ENCODE measurements around the gene TXNL4A. TPM values are rescaled to one million over a fixed set of nuclear protein-coding genes. Genes with fewer than 3 reads are reported as not detected.
A peak's percentile ranks its signal among the peaks of the same experiment; 100 is the strongest.

Gene TXNL4A
- total and polyA plus RNA-seq, 2 experiments from 2014 or later = 71.9 to 227 TPM

DNA sequence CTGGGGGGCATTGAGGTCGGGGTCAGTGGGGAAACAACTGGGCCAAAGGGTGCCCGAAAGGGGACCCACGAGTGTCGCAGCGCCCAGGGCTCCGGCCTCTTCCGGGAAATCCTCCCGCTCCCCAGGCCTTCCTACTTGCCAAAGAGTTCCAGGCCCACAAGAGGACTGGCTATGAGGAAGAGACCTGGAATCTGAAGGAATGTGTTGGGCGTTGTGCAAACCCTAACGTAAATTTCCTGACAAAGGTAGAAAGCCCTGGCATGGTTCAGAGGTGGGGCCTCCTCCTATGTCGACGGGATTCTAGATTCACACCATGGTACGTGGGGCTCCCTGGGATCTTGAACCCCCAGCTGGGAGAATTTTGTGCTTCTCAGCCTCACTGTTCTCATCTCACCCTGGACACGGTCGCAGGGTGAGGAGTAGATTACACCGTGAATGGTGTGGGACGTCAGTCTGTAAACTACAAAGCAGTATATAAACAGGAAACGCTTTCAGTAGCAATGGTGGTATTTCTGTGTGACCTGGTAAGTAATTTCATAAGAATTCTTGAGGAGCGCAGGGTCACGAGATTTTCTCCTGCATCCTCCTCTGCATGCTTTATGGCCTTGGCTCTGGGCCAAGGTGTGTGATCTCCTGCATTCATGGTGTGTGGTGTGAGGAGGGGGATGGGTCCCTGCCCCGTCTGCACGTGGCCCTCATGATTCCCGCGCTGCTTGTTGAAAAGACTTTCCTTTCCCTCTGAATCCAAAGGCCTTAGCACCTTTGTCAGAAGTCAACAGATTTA is 23.1 kb downstream of the TXNL4A start:
- Histone ChIP-seq H3K27ac (peak overlapping the region; percentile 96), H2AFZ (peak overlapping the region; percentile 3), H3K4me2 (peak overlapping the region; percentile 94), H4K20me1 (ENCODE audit: insufficient read depth, poor library complexity, severe bottlenecking) (peaks cover 6% of the 10 kb centered on the region), H3K36me3 (replicated peaks; ENCODE audit: insufficient read depth, low read depth) (no peaks in the 10 kb centered on the region), H3K4me1 (ENCODE audit: insufficient read depth) (peaks cover 12% of the 10 kb centered on the region), H3K9me2 (replicated peaks; ENCODE audit: insufficient read depth) (no peaks in the 10 kb centered on the region), H3K4me3 (peak overlapping the region; percentile 2), H3K27me3 (no peaks in the 10 kb centered on the region), H3K9me3 (ENCODE audit: low read depth) (no peaks in the 10 kb centered on the region), H3K79me2 (peaks cover 24% of the 10 kb centered on the region)
- no peak for TF ChIP-seq EZH2phosphoT487 (IDR thresholded peaks at IDR 0.05; ENCODE audit: low read depth, severe bottlenecking, unreplicated experiment)
- TF ChIP-seq EZH2 (IDR thresholded peaks at IDR 0.05; ENCODE audit: borderline replicate concordance) = no peak
- TF ChIP-seq CTCF (IDR thresholded peaks at IDR 0.05; ENCODE audit: poor library complexity) = no peak
- 22% methylated on average over 24 of the region's 24 CpGs for WGBS (ENCODE audit: low lambda C conversion rate, missing lambda C conversion rate)
- DNase-seq (ENCODE audit: low spot score) = peak; percentile 89

DNA sequence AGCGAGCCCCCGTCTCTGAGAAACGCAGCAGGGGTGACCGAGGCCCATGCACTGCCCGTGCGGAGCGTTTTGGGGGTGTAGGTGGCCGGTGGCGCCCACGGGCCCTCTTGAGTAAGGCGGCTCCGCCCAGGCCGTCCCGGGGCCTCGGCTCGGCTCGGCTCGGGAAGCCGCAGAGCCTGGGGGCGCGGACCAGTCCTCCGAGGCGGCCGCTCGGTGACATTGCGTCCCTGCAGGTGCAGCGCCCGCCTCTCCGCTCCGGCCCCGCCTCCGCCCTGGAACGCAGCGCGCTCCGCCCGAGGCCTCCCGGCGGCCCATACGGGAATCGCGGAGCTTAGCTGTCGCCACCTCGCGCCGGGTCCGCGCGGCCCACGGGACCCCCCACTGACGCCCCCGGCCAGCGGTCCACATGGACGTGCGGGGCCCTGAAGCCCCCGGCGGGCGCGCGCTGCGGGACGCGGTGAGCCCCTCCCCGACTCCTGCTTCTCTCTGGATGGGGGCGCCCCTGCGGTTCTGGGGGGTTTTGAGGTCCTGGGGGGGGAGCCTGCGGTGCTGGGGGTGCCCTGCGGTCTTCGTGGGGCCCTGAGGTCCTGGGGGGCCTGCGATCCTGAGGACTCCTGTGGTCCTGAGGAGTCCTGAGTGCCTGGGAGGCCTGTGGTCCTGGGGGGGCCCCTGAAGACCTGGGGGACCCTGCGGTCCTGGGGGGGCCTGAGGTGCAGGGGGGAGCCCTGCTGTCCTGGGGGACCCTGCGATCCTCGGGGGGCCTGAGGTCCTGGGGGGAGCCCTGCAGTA is 23.8 kb downstream of the TXNL4A start, which contains the start of gene HSBP1L1:
TSS of gene HSBP1L1 (plus strand) at position 314 of the 789 bp plus-strand sequence. CDS start at position 407, 93 bp downstream.
- Histone ChIP-seq H3K79me2 (peaks cover 24% of the 10 kb centered on the region), H4K20me1 (ENCODE audit: insufficient read depth, poor library complexity, severe bottlenecking) (peaks cover 6% of the 10 kb centered on the region), H3K9me2 (replicated peaks; ENCODE audit: insufficient read depth) (no peaks in the 10 kb centered on the region), H2AFZ (peak within 1 kb of the TSS; percentile 3), H3K27me3 (no peaks in the 10 kb centered on the region), H3K36me3 (replicated peaks; ENCODE audit: insufficient read depth, low read depth) (no peaks in the 10 kb centered on the region), H3K27ac (peak within 1 kb of the TSS; percentile 96), H3K9me3 (ENCODE audit: low read depth) (no peaks in the 10 kb centered on the region), H3K4me3 (peak within 1 kb of the TSS; percentile 55), H3K4me2 (peak within 1 kb of the TSS; percentile 94), H3K4me1 (ENCODE audit: insufficient read depth) (peaks cover 20% of the 10 kb centered on the region)
- DNase-seq (ENCODE audit: low spot score) = peak; percentile 92
- TF ChIP-seq EZH2phosphoT487 (IDR thresholded peaks at IDR 0.05; ENCODE audit: low read depth, severe bottlenecking, unreplicated experiment) (no peak), CTCF (IDR thresholded peaks at IDR 0.05; ENCODE audit: poor library complexity) (peak; percentile 34), EZH2 (IDR thresholded peaks at IDR 0.05; ENCODE audit: borderline replicate concordance) (no peak)
- WGBS (ENCODE audit: low lambda C conversion rate, missing lambda C conversion rate) = 14% methylated on average over 40 of the region's 73 CpGs

DNA sequence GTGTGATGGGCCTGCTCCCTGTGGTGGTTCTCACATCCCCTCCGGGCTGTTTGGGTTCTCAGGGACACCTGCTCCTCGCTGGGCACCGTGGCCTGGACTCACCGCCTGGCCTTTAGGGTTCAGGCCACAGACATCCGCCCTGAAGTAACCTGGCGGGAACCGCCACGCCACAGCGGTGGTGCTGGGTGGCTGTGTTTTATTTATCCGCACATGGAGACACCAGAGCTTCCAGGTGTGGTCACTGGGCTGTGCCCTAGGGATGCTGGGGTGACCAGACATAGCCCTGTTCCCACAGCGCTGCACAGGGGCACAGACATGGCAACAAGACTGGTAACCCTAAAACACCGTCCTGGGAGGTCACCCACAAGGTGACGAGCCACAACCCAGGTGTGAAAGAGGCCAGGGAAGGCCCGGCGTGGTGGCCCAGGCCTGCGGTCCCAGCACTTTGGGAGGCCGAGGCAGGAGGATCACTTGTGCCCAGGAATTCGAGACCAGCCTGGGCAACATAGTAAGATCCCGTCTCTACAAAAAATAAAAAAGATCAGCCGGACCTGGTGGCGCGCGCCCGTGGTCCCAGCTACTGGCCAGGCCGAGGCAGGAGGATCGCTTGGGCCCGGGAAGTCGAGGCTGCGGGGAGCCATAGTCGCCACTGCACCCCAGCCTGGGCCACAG is 24.6 kb downstream of the TXNL4A start:
- H3K9me3 ChIP-seq (ENCODE audit: low read depth) = no peaks in the 10 kb centered on the region
- peak overlapping the region; percentile 94 for H3K4me2 ChIP-seq
- no peak overlapping the region for H3K4me3 ChIP-seq
- TF ChIP-seq CTCF (IDR thresholded peaks at IDR 0.05; ENCODE audit: poor library complexity) = no peak
- TF ChIP-seq EZH2phosphoT487 (IDR thresholded peaks at IDR 0.05; ENCODE audit: low read depth, severe bottlenecking, unreplicated experiment) = no peak
- no peak for TF ChIP-seq EZH2 (IDR thresholded peaks at IDR 0.05; ENCODE audit: borderline replicate concordance)
- H3K9me2 ChIP-seq (replicated peaks; ENCODE audit: insufficient read depth) = no peaks in the 10 kb centered on the region
- H3K27ac ChIP-seq = peak overlapping the region; percentile 96
- no peak overlapping the region for H2AFZ ChIP-seq
- peaks cover 24% of the 10 kb centered on the region for H3K79me2 ChIP-seq
- no peaks in the 10 kb centered on the region for H3K27me3 ChIP-seq
- no peak for DNase-seq (ENCODE audit: low spot score)
- 92% methylated on average over 29 of the region's 30 CpGs for WGBS (ENCODE audit: low lambda C conversion rate, missing lambda C conversion rate)
- peaks cover 6% of the 10 kb centered on the region for H4K20me1 ChIP-seq (ENCODE audit: insufficient read depth, poor library complexity, severe bottlenecking)
- no peaks in the 10 kb centered on the region for H3K36me3 ChIP-seq (replicated peaks; ENCODE audit: insufficient read depth, low read depth)
- peaks cover 20% of the 10 kb centered on the region for H3K4me1 ChIP-seq (ENCODE audit: insufficient read depth)

Data from hepatocyte (in vitro differentiated cells).